GM18907 (cell line): ENCODE measurements around the gene RINL.

Experiments used
- ATAC-seq: cut with Tn5 transposase; IDR thresholded peaks from one replicate; pipeline ENCODE4 v1.9.1; 2021; ENCODE audit warnings: mild to moderate bottlenecking, moderate library complexity; ENCODE audit not compliant: unreplicated experiment

RINL gene

DNA sequence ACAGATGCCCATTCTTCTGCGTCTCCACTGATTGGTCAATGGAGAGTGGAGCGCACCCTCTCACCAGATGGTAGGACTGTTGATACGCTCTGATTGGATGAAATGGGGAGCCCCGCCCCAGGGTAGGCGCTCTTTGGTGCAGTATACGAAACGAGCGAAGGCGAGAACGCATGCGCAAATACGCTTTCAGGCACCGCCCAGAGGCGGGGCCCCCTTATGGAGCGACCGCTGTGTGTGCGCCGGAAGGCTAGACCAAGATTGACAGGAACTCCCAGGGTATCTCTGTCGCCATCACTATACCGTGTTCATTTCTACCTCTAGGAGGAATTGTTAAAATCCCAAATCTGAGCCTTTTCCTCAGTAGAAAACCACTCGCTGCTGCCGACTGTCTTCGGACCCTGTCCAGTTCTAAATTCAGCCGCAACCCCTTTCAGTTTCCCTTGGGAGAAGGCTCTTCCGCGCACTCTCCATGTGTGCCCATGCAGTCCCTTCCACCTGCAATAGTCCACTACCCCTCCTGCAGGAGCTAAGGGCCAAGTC lies 27.6 kb downstream of the RINL start:
- ATAC-seq = peak; percentile 77

DNA sequence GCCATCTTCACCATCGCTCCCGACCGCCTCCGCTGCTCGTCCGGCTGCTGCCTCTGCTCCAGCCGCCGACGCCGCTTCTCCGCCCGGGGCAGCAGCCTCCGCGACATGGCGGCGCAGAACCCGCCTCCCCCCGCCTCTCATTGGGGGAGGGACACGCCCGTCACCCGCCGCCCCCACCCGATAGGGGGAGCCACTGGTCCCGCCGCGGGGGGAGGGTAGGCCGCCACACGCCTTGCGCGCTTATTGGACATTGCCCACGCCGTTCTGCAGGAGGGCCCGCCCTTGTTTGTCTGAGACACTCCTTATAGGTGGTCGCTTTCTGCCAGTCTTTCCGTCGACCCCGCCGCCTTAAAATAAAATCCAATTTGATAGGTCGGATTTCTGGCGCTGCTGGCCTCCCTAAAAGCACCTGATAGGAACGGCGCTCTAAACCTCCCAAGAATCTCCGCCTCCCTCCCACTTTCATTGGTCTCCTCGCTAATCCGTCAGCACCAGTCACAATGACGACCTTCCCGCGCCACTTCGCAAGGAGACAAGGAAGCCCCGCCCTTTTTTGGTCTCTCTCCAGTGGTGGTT lies 28.1 kb downstream of the RINL start, which contains the start of gene HNRNPL:
HNRNPL (minus strand) TSS at position 127 of the 576 bp plus-strand sequence; CDS start at position 107, 20 bp downstream.
- peak; percentile 64 for ATAC-seq

DNA sequence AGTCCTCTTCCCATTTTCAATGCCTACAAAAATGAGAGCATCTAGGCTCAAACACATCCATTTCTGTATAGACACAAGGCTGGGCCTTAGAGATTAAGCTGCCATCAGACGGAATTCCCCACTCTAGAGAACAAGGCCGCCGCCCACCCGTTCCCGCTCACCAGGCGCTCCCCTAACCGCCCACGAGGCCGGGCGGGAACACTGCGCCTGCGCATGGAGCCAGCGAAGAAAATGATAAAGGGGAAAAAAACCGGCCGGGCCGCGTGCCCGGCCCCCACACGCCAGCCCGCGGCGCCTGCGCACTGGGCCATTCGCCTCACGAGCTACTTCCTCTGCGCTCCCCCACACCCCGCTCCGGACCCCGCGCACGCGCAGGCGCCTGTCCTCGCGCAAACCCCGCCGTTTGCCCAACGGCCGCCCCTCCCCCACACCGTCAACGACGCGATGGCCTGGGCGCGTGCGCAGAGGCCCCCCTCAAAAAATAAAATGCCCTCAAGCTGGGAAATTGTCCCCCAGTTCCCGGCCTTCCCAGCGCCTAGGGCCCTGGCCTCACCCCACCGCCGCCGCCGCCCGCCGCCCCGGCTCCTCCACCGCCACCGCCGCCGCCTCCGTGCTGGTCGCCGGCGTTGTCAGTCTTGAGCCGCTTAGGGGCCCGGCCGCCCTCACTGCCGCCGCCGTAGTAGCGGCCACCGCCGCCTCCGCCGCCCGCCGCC lies 28.8 kb downstream of the RINL start:
- peak; percentile 25 for ATAC-seq

DNA sequence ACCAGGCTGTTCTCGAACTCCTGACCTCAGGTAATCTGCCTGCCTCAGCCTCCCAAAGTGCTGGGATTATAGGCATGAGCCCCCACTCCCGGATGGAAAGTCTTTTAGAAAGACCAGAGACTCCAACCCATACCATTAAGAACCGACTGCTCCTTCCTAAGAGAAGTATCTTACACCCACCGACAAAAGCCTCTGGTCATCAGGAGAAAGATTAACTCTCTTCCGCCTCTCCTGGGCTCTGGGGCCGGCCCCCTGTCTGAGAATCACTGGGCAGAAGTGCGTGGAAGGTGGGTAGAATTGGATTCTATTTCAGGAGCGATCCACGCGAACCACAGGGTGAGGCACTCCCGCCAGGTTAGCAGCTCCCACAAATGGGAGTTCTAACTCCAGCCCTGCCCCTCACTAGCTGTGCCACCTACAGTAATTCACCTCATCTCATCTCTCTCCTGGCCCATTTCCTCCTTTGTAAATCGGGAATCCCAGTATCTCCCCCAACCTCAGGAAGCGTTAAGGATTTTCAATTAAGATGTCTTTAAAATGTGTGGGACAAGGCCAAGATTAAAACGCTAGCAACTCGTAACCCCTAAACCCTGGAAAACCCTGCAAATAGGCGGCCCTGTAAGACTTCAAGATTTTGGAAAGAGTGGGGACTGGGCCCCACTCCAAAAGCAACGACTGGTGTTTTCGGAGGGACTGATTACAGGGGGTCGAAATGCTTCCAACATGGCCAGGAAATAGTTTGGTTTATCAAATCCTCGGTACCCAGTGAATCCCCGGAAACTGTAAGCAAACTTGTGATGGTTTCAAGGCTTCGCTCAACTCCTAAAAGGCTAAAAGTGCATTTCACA lies 29.6 kb downstream of the RINL start:
- no peak for ATAC-seq

DNA sequence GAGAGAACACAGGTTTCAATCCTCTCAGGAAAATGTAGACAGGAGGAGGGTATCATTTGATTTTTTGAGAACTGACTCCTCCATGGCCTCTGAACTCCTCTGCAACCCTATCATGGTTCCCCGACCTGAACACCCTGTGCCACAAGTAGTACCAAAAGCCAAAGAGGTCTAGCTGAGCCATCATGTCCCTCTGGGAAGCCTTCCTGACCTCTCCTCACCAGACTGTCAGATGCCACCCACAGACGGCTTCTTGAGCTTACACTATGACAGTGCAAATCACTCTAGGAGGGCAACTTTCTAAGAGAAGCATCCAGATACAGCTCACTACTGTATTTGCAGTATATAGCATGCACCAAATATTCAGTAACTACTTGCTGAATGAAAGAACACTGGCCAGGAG lies 32.0 kb downstream of the RINL start:
- no peak for ATAC-seq

DNA sequence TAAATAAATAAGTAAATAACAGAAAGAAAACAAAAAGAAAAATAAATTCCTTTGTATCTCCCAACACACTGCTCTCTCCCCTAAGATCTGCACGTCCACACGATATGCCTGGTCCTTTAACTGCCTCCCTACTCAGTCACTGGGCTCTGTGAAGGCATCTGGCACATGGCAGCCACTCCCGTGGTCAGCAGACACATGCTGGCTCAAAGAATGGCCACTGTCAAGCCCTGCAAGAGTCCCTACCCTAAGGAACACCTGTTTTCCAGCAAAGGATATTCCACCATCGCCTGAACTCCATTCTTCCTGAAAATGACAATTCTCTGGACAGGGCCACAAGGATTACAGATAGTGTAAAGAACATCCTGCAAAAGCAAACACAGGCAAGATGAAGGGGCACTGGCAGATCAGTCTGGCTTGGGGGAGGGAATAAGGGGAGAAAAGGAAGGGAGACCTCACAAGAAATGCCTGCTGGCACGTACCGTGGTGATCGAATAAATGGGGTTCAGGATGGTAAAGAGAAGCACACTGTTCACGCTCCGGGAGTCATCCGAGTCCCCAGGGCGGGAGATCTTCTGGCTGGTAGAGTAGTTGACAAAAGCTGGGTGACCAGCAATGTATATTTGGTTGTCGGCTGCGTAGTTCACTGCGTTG lies 32.6 kb downstream of the RINL start:
- ATAC-seq = no peak

DNA sequence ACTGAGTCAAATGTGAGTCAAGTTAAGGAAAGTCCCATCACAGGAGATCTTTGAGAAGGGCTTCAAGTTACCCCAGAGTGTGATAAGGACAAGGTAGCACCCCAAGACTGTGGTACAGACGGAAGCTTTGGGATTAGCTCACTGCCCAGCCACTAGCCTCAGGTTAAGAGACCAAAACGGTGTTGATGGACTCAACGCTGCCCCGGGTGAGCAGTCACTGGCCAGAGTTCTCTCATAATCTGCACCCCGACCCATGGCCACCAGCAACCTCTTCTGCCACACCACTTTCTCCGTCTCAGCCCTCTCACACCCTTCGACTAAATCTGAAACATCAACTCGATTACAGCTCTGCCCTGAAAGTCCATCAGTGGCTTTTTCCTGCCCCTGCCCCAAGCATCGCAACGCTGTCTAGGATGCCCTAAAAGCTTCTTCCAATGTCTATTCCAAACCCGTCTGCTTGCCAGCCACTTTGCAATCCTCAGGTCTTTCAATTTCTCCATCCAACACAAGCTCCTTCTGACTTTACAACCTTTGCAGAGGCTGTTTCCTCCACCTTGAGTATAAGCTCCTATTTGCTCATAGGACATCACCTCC lies 33.9 kb downstream of the RINL start:
- ATAC-seq = no peak

DNA sequence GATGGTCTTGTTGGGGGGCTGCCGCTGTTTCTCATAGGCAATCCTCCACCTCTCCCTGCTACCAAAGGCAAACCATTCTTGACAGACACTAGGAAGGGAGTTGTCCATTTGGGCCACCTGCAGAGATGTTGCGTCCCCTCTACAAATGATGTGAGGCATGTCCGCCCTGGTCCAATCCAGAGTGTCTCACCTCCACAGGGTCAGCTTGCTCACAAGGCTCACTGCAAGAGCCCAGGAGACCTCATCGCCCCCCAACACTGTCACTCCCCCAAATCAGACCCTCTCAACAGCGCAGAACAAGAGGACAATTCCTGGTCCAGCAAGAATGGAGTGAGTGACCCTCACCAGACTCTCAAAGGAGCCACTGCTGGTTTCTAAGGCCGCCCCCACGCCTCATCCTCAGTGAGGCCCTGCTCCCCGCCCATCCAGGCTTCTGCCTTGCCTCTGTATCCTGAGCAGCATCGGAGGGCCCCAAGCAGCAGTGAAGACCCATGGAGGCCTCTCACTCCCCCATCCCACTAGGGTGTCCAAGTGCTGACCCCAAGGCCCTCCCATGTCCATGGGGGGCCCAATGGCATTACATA lies 34.8 kb downstream of the RINL start:
- no peak for ATAC-seq

DNA sequence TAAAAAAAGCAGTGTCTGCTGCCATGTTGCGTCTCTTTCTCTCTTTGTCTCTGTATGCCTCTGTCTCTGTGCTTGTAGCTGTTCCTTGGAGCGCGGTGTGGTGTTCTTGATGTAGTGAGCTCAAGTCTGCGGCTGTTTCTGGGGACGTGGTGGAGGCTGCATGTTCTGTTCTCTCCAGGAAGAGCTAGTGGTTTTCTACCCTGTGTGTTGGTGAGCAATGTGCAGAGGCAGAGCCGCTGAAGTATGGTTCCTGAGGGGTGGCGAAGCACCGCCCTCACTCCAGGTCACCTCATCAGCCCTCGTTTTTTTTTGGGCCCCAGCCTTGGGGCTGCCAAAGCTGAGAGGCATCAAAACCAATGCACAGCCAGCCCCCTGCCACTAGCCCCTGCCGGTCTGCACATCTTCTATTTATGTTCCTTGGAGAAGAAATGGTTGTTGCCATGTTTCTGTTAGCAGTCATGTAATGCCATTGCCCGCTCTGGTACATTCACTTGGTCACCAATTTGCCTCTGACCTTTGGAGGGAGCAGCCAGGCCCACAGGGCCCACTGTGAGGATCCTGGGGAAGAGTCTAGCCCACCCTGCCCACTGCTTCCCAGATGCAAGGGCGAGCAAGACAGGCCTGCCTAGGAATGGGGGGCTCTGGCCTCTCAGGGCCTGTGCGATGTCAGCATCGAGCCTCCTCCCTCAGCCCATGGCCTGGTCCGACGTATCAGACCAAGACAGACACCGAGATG lies 35.5 kb downstream of the RINL start:
- ATAC-seq = no peak

DNA sequence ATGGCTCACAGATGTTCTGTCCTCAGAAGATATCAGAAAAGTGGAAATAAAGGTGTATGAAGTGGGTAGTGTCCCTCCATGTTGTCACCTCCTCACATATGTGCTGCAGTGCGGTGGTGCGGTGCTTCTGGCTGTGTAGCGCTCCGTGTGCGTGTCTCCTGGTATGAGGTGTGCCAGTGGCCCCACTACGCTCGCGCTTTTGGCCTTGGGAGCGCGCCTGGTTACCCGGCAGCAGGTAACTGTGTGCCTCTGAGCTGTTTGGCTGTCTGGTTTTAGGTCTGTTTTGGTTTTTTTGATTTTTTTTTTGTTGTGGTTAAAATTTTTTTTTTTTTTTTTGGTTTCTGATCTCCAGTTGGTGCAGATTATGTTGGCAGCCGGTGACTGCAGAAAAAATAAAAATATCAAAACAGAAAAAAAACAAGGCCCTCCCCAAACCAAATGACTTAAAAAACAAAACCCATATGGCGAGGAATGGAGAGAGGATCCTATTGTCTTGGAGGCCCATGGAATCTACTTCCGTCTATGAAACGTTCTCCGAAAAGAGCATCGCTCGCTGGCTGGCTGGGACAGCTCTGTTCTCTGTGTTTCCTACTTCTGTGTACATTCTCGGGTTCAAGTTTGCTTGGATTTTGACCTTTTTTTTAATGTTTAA lies 36.2 kb downstream of the RINL start:
- no peak for ATAC-seq

DNA sequence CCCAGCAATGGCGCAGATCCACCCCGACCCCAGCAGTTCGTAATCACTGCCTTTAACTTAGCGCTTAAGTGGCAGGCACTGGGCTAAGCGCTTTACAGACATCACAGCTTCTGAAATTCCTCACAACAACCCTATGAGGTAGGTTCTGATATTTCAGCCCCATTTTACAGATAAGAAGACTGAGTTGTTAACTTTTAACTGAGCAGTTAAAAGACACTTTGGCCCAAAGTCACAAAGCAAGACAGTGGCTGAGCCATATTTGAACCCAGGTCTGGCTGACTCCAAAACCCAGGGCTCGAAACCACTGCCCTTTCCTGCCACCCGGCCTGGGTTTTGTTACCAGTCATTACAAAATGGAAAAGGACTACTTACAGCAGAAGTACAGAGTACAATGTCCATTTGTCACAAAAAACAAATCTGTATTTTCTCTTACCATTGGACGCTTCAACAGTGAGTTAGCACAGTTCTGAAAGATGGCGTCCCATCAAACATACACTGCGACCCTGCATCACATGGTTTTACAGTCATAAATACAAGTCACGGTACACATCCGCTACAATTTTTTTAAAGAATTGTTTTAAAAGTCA lies 36.8 kb downstream of the RINL start:
- ATAC-seq = no peak

DNA sequence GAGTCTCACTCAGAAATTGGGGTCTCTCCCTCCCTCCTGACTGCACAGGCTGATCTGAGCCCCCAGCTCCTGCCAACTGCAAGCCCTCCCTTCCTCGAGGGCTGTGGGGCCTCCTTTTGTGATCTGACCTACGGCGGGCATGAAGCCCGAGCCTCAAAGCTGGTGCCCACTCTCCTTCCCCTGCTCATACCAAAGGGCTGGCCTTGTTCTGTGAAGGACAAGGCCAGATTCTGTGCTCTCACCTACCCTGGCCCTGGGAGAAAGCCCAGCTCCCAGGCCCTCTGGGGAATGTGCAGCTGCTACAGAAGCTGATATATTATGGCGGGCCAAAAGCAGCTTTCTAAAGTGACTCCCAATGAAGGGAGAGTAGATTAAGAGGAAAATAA lies 37.5 kb downstream of the RINL start:
- no peak for ATAC-seq

DNA sequence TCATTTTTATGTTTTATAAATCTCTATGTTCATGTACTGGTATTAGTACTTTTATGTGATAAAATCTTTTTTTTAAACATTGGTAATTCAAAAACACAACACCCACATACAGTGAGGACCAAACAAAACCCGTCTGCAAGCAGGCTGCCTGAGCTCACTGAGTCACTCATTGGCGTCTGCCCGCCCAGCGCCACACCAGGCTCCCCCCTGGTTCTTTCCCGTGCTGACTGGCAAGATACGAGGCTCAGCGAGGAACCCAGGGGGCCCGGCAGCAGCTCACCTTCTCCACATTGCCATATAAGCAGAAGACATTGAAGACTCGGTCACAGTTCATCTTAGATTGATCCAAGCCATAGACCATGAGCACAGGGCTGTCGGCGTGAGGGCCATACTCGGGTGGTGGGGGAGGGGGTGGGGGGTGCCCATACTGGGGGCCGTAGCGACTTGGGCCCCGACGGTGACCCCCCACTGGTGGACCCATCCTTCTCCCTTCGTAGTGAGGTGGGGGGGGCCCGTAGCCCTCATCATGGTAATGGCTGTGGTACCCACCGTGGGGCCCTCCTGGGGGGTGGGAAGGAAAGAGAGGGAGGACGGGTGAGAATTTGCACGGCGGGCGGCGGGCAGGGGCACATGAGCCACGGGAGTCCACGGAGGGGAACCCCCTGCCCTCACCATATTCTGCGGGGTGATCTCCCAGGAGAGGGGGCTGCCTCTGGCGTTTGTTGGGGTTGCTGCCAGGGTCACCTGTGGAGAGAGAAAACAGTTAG lies 38.1 kb downstream of the RINL start:
- no peak for ATAC-seq

DNA sequence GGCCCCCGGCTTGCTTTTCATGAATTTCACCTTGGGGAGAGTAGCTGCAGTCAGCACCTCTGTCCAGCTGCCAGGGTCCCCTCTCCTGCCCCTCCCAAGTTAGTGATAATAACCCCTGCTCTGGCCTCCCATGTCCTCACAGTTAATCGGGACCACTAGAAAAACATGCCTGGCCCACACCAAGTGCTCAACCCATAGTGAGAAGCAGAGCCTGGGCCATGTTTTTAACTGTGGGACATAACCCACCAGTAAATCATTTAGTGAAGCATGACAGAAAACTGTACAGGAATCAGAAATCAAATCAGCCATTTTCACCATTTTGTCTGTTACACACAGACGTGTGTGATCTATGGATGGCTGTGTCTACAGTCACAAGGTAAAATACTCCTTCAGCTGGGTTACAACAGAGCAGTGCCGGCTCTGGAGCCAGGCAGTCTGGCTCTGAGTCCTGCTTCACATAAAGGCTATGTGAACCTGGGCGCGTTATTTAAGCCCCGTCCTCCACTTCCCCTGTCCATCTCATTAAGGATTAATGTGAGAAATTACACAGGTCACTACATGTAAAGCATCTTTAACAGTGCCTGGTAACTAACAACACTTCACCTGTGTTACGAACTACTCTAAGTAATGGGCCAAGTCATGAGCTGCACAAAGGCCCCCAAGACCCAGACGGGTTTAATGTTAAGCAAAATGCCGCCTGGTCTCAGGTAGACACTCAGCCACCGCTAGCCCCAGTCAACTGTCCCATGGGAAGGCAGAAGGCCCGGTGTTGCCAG lies 38.9 kb downstream of the RINL start:
- no peak for ATAC-seq

DNA sequence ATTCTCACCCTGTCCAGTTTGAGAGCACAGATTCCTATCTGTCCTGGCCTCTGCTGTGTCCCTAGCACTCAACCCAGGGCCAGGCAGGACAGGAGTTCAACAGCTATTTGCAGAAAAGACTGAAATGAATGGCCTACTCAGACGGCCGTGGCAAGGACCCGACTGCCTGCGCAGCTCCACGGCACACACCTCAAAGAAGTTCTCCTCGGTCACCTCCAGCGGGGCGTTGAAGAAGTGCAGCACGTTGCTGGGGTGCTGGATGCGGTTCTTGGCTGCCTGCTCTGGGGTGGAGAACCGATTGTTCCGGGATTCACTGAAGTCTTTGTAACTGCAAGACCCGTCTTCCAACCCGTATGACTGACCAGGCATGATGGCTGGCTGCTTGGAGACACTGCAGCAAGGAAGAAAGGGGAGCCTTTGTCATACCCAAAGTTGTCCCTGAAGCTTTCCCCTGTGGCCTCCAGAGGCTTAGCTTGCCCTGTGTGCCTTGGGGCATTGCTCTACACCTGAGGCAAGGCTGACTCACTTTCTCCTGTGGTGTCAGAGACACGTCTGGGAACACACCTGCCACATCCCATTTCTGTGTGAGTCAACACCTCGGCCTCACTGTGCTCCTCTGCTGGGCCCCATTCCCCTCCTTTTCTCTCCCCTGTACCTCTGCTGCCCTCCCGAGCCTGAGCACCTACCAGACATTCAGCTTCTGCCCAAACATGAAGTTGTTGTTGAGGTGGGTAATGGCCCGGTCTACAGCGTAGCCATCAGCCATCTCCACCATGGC lies 39.7 kb downstream of the RINL start:
- ATAC-seq = no peak

DNA sequence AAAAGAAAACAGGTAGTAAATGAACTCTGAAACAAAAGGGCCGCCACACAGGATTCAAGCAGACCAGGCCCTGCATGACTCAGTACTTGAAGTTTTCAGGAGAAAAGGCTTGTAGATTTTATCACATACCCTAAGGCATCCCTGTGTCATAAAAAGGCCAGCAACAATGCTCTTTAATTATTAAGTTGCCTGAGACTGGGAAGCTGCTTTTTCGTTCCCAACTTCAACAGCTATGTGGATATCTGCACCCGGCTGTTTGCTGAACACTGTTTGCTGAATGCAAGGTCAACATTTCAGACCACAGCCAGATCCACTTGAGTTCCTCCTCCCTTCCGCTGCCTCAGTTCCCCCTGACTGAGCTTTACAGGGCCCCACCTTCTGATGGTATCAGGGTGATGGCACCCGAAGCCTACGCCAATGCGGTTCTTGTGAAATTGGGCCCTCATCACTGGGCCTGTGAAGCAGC lies 40.4 kb downstream of the RINL start:
- ATAC-seq = no peak
